Pulmonary artery endothelial cell (primary cell): ENCODE data around the gene EDC3. TPM values are rescaled to one million over a fixed set of nuclear protein-coding genes. Genes with fewer than 3 reads are reported as not detected.
"Not testable (repeated sequence)": the region's sequence is repeated elsewhere in the genome, so short reads cannot be mapped to it uniquely, and the experiment has no call there.

Experiments used
- DNase-seq: peaks from one replicate; pipeline ENCODE4 v3.0.0-alpha.2; 2011; ENCODE audit warnings: low read depth, low spot score
- total RNA-seq: library from RNA; depleted of rRNA; stranded (reverse); fragments of >200 nt; gene quantifications from 2 replicates; pipeline ENCODE4 v1.2.3, GENCODE V29; 2014

EDC3 gene, protein sequence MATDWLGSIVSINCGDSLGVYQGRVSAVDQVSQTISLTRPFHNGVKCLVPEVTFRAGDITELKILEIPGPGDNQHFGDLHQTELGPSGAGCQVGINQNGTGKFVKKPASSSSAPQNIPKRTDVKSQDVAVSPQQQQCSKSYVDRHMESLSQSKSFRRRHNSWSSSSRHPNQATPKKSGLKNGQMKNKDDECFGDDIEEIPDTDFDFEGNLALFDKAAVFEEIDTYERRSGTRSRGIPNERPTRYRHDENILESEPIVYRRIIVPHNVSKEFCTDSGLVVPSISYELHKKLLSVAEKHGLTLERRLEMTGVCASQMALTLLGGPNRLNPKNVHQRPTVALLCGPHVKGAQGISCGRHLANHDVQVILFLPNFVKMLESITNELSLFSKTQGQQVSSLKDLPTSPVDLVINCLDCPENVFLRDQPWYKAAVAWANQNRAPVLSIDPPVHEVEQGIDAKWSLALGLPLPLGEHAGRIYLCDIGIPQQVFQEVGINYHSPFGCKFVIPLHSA
- 14.3 and 21.1 TPM in 2 replicates for total RNA-seq

- DNase-seq: peak; percentile 46
Measured at GRCh38 chr15:74695597-74696397, at the start of gene EDC3. TSS of gene EDC3 (minus strand) at chr15:74696024. CDS start at chr15:74675124, 20,900 bp downstream.

DNA sequence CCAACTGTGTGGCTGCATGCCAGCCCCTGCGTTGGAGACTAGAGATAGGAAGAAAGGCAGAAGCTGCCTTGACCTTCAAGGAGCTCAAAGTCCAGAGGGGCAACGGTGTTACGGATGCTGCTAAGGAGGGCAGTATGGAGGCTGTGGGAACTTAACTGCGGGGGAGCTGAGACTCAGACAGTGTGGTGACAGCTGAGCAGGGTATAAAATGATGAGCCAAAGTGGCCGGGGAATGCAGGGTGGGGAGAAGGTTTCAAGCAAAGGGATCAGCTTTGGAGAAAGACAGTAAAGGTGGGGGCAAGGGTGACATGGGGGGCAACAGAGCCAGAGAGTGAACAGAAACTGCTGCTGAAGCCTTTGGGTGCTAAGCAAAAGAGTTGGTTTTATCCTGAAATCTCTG, 46.6 kb upstream of the EDC3 start:
- DNase-seq: no peak

- DNase-seq: not testable (repeated sequence)
Measured at GRCh38 chr15:74738239-74738638, 42.4 kb upstream of the EDC3 start.

DNA sequence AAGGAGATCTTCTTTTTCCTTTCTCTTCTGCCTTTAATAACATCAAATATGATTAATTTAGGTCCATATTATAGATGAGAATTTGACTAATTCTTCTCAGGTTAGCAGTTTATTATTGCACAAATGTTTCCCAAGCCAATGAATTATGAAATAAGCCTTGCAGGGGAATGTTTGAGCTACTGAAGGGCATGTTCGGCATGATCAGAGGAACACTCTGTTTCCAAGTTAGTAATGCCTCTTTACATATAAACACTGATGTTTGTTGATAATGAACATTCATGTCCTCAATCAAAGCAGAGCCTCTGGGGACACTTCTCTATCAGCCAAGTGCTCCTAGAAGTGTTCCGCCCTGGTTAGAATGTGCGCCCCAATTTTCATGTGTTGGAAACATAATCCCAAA, 39.5 kb upstream of the EDC3 start:
- DNase-seq: no peak

DNA sequence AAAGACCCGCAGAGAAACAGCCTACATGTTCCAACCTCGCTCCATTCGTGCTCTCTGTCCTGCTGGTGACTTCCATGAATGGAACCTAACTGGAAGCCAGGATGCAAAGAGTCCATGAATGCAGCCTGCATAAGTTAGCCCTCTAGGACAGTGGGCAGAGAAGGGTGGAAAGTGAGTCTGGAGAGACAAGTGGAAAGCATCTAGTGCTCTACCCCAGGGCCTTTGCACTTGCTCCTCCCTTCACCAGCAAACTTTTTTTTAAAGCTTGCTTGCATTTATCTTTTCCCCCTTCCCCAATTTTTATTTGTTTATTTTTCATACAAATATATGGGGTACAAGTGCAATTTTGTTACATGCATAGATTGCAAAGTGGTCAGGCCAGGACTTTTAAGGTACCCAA, 37.4 kb upstream of the EDC3 start:
- DNase-seq: no peak

DNA sequence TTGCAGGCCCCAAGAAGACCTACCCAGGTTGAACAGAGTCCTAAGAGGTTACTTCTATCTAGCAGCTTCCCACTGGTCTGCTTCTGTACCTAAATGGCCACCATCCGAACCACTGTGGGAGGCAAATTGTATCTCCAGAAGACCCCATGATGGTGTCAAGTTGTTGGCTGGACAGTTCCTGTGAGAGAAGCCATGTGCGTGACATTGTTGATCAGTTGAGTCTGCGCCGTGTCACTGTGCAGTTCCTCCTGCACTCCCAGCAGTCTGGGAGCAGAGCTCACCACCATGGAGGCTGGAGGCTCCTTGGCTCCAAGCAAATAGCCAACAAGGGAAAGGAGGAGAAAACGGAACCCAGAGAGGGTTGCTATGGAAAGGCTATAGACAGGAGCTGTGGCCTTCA, 37.0 kb upstream of the EDC3 start:
- DNase-seq: no peak

DNA sequence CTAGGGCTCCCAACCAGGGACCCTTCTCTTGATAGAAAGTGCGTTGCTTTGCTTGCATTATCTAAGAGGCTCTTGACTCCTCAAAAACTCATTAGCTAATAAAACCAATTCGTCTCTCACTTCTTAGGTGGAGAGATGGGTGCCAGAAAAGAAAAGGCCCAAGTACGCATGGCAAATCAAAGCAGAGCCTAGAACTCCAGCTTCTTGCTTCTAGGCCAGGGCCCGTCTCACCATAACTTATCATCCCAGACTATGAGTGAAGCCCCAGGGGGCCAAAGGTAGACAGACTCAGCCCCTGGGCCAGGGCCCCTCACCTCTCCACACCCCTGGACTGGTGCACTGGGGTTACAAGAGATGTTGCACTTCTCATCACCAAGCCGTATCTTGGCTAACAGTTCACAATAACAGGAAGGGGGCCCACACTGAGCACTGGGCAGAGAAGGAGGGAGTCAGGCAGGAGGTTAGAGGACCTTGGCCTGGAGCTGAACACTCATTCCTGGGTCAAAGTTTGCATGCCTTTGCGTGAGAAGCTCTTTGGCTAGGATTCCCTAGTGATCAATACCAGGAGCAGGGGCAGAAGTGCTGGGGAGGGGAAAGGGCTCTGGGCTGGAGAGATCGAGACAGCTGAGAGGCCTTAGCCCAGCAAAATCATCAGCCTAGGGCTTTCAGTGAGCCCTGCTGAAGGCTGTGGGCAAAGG, 34.9 kb upstream of the EDC3 start:
- DNase-seq: no peak

- DNase-seq: not testable (repeated sequence)
Measured at GRCh38 chr15:74729372-74729771, 33.5 kb upstream of the EDC3 start.

DNA sequence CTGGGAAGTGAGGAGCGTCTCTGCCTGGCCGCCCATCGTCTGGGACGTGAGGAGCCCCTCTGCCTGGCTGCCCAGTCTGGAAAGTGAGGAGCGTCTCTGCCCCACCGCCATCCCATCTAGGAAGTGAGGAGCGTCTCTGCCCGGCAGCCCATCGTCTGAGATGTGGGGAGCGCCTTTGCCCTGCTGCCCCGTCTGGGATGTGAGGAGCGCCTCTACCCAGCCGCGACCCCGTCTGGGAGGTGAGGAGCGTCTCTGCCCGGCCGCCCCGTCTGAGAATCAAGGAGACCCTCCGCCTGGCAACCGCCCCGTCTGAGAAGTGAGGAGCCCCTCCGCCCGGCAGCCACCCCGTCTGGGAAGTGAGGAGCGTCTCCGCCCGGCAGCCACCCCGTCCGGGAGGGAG, 32.9 kb upstream of the EDC3 start:
- not testable (repeated sequence) for DNase-seq

DNA sequence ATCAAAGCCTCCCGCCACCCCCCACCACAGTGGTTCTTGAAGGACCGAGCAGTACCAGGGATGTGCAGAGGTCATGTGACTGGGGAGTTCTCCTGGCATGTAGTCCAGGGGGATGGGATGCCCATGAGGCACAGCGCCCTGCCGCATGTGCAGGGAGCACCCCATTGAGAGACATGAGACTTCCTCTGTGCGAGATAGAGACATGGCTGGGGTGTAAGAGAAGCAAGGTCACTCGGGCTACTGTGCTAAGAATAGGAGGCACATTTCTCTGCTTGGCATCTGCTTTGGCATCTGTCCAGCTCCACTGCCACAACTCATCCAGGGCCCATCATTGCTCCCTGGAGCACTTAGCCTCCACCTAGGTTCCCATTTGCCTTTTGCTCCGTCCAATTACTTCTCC, 31.9 kb upstream of the EDC3 start:
- DNase-seq: no peak

DNA sequence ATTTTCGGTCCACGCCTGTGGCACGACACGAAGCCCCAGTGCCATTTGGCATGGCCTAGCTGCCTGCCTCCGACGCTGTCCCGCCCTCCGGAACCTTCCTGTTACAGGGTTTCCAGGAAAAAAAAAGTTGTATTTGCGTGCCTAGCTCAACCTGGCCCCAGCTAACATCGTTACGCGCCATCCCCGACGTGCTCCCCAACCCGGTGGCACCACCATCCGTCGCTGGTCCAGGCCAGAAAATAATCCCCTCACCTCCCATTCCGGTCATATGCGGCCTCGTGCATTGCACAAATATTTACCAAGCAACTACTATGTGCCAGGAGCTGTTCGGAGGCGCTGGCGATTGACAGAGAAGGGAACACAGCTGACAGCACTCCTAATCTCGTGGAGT, 30.9 kb upstream of the EDC3 start:
- no peak for DNase-seq

- DNase-seq: no peak
Measured at GRCh38 chr15:74725845-74726773, 30.3 kb upstream of the EDC3 start.

- DNase-seq: no peak
Measured at GRCh38 chr15:74725225-74725774, 29.5 kb upstream of the EDC3 start, which contains the start of gene CYP1A1. TSS of gene CYP1A1 (minus strand) at chr15:74725528. CDS start at chr15:74723097, 2,431 bp downstream.

DNA sequence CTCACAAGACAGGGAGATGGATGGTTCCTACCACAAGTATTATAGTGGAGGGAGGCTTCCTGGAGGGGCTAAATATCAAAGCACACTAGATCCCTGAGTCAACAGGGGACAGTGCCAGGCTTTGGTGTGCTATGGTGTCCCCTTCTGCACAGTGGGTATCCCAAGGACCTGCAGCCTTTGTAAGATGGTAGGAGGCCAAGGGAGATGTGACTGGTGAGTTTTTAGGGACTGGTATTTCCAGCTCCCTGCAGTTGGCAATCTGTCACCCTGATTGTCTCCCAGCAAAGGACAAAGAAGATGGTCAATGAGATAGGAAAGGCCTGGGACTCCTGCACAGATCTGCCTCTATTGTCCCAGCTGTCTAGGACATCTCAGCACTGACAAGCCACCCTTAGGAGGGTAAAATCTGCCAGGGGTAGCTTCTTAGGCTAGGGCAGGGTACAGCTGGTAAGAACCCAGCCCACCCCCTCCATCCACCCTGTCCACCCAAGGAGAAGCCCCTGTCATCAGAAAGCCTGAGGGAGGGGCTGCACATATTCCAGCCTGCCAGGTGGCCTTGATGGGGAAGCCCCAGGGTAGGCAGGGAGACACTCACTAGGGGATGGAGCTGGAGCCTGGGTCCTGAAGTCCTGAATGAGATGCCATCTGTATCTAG, 28.9 kb upstream of the EDC3 start:
- no peak for DNase-seq

DNA sequence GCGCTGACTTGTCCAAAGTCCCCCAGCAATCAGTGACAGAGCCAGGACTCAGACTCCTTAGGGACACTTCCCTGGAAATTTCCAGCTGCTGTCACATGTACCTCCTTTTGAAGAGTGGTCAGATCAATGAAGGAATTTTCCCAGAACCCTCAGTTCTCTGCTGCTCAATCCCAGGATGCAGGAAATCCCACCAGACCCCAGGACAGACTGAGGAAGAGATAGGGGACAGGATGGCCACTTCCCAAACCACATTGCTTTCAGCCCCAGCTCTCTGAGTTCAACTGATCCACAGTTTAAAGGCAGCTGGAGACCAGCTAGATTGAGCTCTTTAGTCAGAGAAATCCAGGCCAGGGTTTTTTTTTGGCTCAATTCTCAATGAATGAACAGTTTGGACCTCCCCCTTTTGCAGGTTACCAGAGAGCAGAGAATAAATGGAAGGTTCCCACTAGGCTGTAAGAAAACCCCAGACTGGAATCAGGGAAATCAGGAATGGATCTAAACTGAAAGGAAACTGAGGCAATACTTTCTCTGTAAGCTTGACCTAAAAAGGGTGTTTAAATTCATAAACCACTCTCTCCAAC, 28.0 kb upstream of the EDC3 start:
- peak; percentile 26 for DNase-seq

- DNase-seq: no peak
Measured at GRCh38 chr15:74723187-74723586, 27.4 kb upstream of the EDC3 start.

DNA sequence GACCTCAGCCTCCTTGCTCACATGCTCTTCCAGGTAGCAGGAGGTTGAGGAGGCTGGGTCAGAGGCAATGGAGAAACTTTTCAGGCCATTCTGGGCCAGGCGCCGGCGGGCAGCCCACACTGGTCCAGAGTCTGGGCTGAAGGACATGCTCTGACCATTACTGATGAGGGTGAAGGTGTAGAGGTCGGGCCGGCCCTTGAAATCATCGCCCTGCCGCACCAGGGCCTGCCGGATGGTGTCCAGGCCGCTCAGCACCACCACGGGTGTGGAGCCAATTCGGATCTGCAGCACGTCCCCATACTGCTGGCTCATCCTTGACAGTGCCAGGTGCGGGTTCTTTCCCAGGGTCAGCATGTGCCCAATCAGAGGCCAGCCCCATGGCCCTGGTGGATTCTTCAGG, 26.8 kb upstream of the EDC3 start:
- DNase-seq: no peak

DNA sequence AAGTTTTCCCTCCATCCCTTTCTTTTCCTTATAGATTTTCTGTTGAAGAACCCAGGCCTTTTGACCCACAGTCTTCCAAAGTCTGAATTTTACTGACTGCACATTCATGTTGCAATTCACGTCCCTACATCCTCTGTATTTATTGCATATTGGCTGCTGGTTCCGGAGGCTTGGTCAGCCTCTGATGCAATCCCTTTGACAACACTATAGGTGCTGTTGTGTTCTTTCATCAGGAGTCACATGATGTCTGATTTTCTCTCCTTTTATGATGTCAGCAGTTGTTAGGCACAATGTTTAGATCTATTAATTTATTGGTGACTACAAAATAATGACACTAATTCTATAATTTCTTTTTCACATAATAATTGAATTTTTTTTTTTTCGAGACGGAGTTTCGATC, 20.8 kb upstream of the EDC3 start:
- no peak for DNase-seq

- DNase-seq: no peak
Measured at GRCh38 chr15:74712311-74712710, 16.5 kb upstream of the EDC3 start.
